Fibroblast of skin of right biceps (primary cell): ENCODE results near the gene APP.
"Not testable (repeated sequence)": the region's sequence is repeated elsewhere in the genome, so short reads cannot be mapped to it uniquely, and the experiment has no call there.

Experiments
- DNase-seq: peaks from one replicate; pipeline ENCODE4 v3.0.0-alpha.2; 2013

APP gene

GRCh38 chr21:26096494-26097371 lies 73.8 kb downstream of the APP start:
- no peak for DNase-seq

GRCh38 chr21:26095131-26095530 lies 75.4 kb downstream of the APP start:
- no peak for DNase-seq

GRCh38 chr21:26093122-26093521 lies 77.4 kb downstream of the APP start:
- peak; percentile 41 for DNase-seq

DNA sequence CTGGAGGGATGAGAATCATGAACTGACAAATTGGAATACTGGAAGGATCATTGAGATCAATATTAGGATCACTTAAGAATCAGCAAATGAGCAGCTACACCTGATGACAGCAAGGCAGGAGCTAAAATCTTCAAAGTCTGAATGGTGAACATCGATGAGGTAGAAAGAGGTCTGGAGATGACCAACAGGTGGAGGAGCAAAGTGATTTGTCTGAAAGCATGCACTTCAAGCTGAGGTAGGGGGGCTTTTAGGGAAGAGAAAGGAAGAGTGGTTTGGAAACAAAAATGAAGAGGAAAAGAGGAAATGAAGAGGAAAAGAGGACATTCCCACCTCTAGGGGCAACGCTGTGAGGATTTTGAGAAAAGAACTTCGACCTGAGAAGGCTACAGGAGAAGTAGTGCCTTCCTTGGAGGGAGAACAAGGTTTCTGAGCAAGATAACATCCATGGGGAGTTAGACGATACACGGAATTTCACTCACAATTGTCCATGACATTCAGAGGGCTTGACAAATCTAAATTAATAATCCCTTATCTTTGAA lies 79.0 kb downstream of the APP start:
- no peak for DNase-seq

DNA sequence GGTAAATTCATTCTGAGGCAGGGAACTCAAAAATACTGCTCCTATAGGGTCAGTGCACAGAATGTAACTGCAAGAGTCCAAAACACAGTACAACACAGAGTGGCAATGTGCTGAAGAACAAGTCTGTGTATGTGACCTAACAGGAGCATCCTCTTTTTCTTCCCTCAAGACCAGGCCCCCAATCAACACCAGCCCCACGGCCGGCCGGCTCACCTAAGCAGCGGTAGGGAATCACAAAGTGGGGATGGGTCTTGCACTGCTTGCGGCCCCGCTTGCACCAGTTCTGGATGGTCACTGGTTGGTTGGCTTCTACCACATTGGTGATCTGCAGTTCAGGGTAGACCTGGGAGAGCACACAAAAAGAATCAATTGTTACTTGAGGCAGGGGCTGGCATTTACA lies 80.8 kb downstream of the APP start:
- DNase-seq, result no peak

DNA sequence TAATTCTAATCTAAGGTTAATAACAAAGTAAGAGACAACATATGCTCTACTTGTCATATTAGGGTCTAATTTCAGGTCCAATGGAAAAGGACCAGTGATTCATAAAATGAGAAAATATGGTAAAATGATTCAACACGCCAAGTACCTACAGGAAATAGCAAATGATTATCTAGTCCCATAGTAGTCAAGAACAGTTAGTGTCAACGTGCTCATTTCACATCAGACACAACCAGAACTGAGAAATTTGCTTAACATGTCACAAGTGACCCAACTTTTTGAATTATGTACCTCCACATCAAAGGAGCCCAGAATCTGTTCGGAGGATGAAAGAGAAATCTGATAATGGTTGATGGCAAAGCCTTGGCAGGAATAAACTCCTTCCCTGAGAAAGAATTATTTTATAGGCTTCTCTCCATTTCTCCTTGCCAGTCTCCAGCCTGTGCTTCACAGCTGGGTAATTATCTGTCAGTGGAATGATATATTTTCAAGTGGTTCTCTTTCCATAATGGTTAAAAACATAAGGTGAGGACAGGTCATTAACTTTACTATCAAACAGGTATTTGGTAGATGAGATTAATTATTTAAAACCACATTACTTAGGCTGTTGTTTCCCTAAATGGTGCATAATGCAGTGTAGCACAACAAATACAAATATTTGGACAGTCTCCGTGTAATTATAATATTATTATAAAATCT lies 83.2 kb downstream of the APP start:
- DNase-seq, result no peak

GRCh38 chr21:26085882-26086281 lies 84.7 kb downstream of the APP start:
- DNase-seq, result no peak

DNA sequence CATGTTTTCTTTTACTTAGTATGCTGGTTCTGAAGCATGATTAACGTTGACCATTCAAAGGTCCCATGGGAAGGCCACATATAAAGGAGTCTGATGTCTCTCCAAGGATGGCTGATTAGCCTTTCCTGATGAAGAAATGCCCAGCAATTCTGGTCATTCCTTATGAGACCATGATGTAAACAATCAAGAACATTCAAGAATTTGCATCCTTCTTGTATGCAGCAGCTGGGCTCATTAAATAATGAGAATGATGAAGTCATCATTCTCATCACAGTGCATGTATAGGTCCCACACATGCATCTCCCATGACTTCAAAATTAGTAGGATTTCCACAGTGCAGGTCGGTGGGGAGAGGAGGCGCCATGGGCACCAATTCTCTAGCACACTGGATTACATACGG lies 85.4 kb downstream of the APP start:
- no peak for DNase-seq

DNA sequence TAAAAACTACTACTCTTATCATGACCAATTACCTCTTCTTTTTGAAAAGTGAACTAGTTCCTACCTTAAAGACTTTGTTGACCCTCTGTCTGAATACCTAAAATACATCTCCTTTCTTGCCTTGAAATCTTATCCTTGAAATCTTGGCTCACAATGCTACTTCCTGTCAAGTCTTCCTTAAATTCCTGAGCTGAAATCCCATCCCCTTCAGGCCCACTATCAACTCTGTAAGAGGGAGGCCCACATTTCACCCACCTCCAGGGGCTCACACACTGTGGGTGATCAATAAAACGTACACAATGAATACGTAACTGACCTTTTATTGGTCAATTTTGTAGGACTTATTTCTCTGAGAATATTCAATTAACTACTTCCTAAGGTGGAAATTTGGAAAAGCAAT lies 88.0 kb downstream of the APP start:
- no peak for DNase-seq

- not testable (repeated sequence) for DNase-seq
These were observed 89.3 kb downstream of the APP start for GRCh38 chr21:26081175-26081760.

DNA sequence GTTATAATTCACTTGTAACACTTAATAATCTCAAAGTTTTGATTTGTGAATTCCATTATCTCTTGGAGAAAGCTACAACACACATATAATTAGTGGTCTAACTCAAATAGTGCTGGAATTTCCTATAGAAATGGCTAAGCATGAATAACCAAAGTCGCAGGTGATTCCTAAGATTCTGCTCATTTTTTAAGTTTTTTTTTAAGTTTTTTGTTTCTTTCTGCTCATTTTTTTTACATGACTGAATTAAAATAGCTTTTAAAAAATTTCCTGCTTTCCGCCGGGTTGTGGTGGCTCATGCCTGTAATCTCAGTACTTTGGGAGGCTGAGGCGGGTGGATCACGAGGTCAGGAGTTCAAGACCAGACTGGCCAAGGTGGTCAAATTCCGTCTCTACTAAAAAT lies 90.4 kb downstream of the APP start:
- peak; percentile 44 for DNase-seq

- peak; percentile 76 for DNase-seq
These were observed 91.2 kb downstream of the APP start for GRCh38 chr21:26079366-26079765.

GRCh38 chr21:26077521-26077920 lies 93.0 kb downstream of the APP start:
- peak; percentile 26 for DNase-seq

- peak; percentile 77 for DNase-seq
These were observed 97.6 kb downstream of the APP start for GRCh38 chr21:26072666-26073615.

DNA sequence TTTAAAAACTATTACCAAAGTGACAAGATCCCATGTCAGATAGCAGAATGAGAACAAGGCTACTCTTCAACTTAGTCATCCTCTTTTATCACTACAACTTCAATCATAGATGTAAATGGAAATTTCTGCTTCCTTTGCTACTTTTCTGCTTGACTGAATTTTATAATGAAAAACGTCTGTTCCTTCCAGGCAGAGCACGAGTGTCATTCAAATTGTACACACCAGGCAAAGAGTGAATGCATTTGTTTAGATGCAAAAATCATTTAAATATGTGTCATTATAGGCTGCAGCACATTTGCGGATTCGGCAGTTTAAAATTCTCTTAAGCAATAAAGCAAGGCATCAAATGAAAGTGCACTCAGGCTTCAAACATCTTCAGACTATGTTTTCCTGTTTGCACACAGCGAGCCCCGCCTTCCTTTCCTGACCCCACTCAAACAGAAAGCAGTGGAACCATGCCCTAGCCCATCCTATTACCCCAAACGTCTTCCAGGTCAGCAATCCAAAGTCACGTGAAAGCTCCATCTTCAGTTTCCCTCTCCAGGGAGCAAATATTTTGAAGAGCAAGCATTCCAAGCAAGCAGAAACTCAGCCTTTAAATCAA lies 99.6 kb downstream of the APP start:
- DNase-seq, result peak; percentile 72

DNA sequence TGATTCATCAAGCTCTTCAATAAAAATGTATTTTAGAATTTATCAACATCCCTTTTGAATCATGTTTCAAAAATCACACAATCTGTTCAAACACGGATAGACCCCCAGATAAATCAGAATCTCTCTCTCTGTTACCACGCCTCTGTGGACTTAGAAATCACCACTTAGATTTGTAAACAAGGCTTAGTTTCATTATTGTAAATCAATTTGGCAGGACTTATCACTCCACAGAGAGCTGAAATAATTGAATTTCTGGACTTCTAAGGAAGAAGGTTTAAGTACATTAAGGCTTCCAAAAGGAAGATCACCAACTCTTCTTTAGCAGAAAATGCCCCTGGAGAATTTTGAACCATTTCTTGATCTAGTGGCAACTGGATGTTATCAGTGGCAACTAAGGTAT lies 100.4 kb downstream of the APP start:
- DNase-seq, result no peak

- no peak for DNase-seq
These were observed 101.8 kb downstream of the APP start for GRCh38 chr21:26068776-26069175.

DNA sequence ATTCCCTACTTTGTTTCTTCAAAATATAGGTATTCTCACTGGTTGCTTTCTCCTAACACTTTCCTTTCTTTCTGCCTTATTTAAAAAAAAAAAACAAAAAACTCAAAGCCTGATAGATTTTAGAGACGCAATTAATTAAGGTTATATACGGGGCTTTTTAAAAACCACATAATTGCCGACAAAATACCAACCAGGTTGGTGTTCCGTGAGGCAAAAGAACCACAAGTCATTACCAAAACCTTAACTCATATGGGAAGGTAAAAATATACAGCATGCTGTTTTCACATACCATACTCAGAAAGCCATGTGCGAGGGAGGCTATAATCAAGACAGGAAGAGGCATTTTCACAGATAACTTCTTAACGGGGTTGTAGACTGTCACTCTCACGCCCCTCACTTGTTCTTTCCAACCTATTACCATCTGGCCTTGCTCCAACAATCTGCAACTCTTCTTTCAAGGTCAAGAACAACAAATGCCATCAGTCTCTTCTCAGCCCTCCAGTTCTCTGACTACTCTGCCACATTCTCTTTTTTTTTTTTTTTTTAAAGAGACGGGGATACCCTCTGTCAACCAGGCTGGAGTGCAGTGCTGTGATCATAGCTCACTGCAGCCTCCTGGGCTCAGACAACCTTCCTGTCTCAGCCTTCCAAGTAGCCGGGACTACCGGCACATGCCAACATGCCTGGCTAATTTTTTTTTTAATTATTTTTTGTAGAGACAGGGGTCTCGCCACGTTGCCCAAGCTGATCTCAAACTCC lies 102.6 kb downstream of the APP start:
- DNase-seq, result no peak

GRCh38 chr21:26064506-26064905 lies 106.1 kb downstream of the APP start:
- no peak for DNase-seq

DNA sequence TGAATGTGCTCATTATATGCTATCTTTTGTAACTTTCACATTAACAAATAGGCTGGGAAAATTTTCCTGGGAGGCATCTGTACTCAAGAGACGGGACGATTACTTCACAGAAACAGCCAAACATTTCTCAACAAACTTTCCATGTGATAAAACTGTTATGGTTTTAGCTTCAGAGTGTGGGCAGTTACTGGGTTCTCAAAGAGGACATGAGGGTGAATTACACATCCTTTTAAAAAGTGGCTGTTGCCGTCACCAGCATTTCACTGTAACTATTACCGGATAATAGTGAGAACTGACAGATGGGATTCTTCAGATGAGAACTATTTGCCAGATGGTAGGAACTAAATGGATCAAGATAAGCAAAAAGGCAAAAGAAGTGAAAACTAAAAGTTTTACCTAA lies 109.1 kb downstream of the APP start:
- no peak for DNase-seq
